ENCODE data around the gene LYSMD1.

LYSMD1 gene

GRCh38 chr1:151158751-151159251 lies 6.9 kb downstream of the LYSMD1 start:
- DNase-seq (ENCODE audit: low read depth): no peak
- TF ChIP-seq CTCF (IDR thresholded peaks at IDR 0.05; ENCODE audit: control insufficient read depth, insufficient read depth, low read depth, low read length, missing control alignments): no peak

GRCh38 chr1:151158326-151158725 lies 7.4 kb downstream of the LYSMD1 start:
- no peak overlapping the region for H3K4me3 ChIP-seq (ENCODE audit: control insufficient read depth, low read depth, low read length)
- no peak for TF ChIP-seq CTCF (IDR thresholded peaks at IDR 0.05; ENCODE audit: control insufficient read depth, insufficient read depth, low read depth, low read length, missing control alignments)
- DNase-seq (ENCODE audit: low read depth): no peak

More at GRCh38 chr1:151158751-151159251, 6.9 kb downstream of the LYSMD1 start:
- no peak overlapping the region for H3K4me3 ChIP-seq (ENCODE audit: control insufficient read depth, low read depth, low read length)

GRCh38 chr1:151157067-151157531 lies 8.6 kb downstream of the LYSMD1 start:
- no peak for TF ChIP-seq CTCF (IDR thresholded peaks at IDR 0.05; ENCODE audit: control insufficient read depth, insufficient read depth, low read depth, low read length, missing control alignments)
- no peak overlapping the region for H3K4me3 ChIP-seq (ENCODE audit: control insufficient read depth, low read depth, low read length)
- no peak for DNase-seq (ENCODE audit: low read depth)

DNA sequence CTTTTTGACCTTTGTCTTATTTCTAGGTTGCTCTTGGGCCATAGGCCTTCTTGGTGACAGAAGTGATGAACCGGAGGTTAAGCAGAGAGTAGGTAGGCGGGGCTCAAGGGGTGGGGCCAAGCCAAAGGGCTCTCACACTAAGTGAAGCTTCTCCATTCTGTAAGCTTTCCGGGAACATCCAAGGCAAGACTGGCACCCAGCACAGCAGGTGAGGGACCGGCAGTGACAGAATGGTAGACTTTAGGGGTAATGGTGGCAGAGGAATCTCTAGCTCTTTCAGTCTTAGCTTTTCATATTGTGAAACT lies 9.2 kb downstream of the LYSMD1 start, which contains the start of gene TNFAIP8L2:
Gene TNFAIP8L2 (plus strand): TSS at position 135 of the 305 bp plus-strand sequence. CDS start 2,049 bp downstream, outside the sequence.
- no peak for DNase-seq (ENCODE audit: low read depth)
- TF ChIP-seq CTCF (IDR thresholded peaks at IDR 0.05; ENCODE audit: control insufficient read depth, insufficient read depth, low read depth, low read length, missing control alignments): no peak
- H3K4me3 ChIP-seq (ENCODE audit: control insufficient read depth, low read depth, low read length): no peak within 1 kb of the TSS

- no peak for TF ChIP-seq CTCF (IDR thresholded peaks at IDR 0.05; ENCODE audit: control insufficient read depth, insufficient read depth, low read depth, low read length, missing control alignments)
- H3K4me3 ChIP-seq (ENCODE audit: control insufficient read depth, low read depth, low read length): no peak overlapping the region
- DNase-seq (ENCODE audit: low read depth): no peak
Measured at GRCh38 chr1:151147665-151148064, 18.0 kb downstream of the LYSMD1 start.

DNA sequence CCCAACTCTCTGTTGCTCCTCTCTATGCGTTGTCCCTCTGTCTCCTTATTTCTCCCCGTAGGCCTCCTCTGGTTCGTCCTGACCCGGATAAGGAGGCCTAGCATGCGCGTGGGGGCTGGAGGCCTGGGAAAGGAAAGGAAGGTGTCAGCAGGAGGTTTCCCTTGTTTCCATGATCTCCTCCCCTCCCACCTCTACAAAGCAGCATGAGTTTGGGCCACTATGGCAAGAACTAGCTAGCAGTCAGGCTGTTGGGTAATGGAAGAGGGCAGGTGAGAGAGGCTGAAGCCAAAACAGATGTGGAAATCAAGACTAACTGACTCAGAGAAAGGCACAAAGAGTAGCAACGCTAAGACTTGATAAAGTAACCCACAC lies 18.6 kb downstream of the LYSMD1 start:
- peak overlapping the region; percentile 65 for H3K4me3 ChIP-seq (ENCODE audit: control insufficient read depth, low read depth, low read length)
- no peak for DNase-seq (ENCODE audit: low read depth)
- TF ChIP-seq CTCF (IDR thresholded peaks at IDR 0.05; ENCODE audit: control insufficient read depth, insufficient read depth, low read depth, low read length, missing control alignments): no peak
